HepG2 (cell line): ENCODE measurements around the gene EEF1A1. TPM values are rescaled to one million over a fixed set of nuclear protein-coding genes. Genes with fewer than 3 reads are reported as not detected.

Source experiments
- ATF2 ChIP-seq: sonication (generic); formaldehyde crosslinking; IDR thresholded peaks from 2 replicates; pipeline ENCODE4 v1.4.0; 2020; ENCODE audit warnings: missing genetic modification reagents
- ATM ChIP-seq: fragments of 450-650 bp; IDR thresholded peaks from 2 replicates; pipeline ENCODE4 v1.7.1; 2017; ENCODE audit warnings: mild to moderate bottlenecking, borderline replicate concordance
- FOXO4 ChIP-seq: sonication (generic); formaldehyde crosslinking; conservative IDR thresholded peaks from 2 replicates; pipeline ENCODE4 v1.8.1; 2023; ENCODE audit warnings: missing genetic modification reagents
- HNF4A ChIP-seq: sonication (generic); formaldehyde crosslinking; IDR thresholded peaks from 2 replicates; pipeline ENCODE4 v1.4.0; 2020; ENCODE audit warnings: missing genetic modification reagents
- MAF1 ChIP-seq: sonication (generic); formaldehyde crosslinking; IDR thresholded peaks from 2 replicates; pipeline ENCODE4 v1.5.0; 2020; ENCODE audit warnings: missing genetic modification reagents, borderline replicate concordance
- SNAPC4 ChIP-seq: sonication (generic); formaldehyde crosslinking; IDR thresholded peaks from 2 replicates; pipeline ENCODE4 v1.4.0; 2020; ENCODE audit warnings: mild to moderate bottlenecking, missing genetic modification reagents
- SRF ChIP-seq: IDR thresholded peaks from 2 replicates; pipeline ENCODE4 v1.6.1; 2011; ENCODE audit warnings: mild to moderate bottlenecking, low read depth, low read length, moderate library complexity
- THYN1 ChIP-seq: sonication (generic); formaldehyde crosslinking; IDR thresholded peaks from 2 replicates; pipeline ENCODE4 v1.8.1; 2023; ENCODE audit warnings: low read depth, mild to moderate bottlenecking, moderate library complexity, missing genetic modification reagents, borderline replicate concordance
- ZFP62 ChIP-seq: sonication (generic); formaldehyde crosslinking; IDR thresholded peaks from 2 replicates; pipeline ENCODE4 v1.4.0; 2020; ENCODE audit warnings: missing genetic modification reagents
- ZMYM3 ChIP-seq: sonication (generic); formaldehyde crosslinking; IDR thresholded peaks from 2 replicates; pipeline ENCODE4 v1.5.1; 2020; ENCODE audit warnings: mild to moderate bottlenecking, missing genetic modification reagents
- ZNF235 ChIP-seq: sonication (generic); formaldehyde crosslinking; IDR thresholded peaks from 2 replicates; pipeline ENCODE4 v1.8.1; 2023; ENCODE audit warnings: mild to moderate bottlenecking, missing genetic modification reagents, borderline replicate concordance
- ZNF670 ChIP-seq: sonication (generic); formaldehyde crosslinking; IDR thresholded peaks from 2 replicates; pipeline ENCODE4 v1.8.0; 2022; ENCODE audit warnings: mild to moderate bottlenecking, missing genetic modification reagents, borderline replicate concordance
- polyA plus RNA-seq, 8 experiments: library from polyadenylated mRNA; depleted of rRNA in 3 of 8; stranded (reverse) in 7 of 8; unstranded in 1 of 8; fragments of >200 nt; fragmentation: Illumina TruSeq in 4 of 8; extraction: Trizol in 4 of 8; gene quantifications; 2 replicates each; pipeline versions ENCODE4 v1.2.1 to v1.2.3, GENCODE V29; 2011 to 2016; ENCODE audit warnings: low read depth in 4 of 8, missing spikeins in 1 of 8, mixed read lengths in 1 of 8; ENCODE audit not compliant: insufficient read depth in 1 of 8
- total RNA-seq, 5 experiments: library from RNA; depleted of rRNA; stranded (reverse); fragments of >200 nt; fragmentation: Illumina TruSeq; extraction: Trizol; gene quantifications; 2 replicates each; pipeline ENCODE4 v1.2.3, GENCODE V29; 2016; ENCODE audit warnings: low read depth in 1 of 5
- TF ChIP-seq, protein P1 (sequence below): IDR thresholded peaks from 2 replicates; pipeline ENCODE4 v1.6.1; 2016; ENCODE audit warnings: missing biosample characterization, missing genetic modification reagents, low read depth
- TF ChIP-seq, protein P2 (sequence below): IDR thresholded peaks from 2 replicates; pipeline ENCODE4 v1.6.1; 2012; ENCODE audit warnings: low read depth, low read length, improper control_type of control experiment
- TF ChIP-seq, protein P3 (sequence below): sonication (generic); formaldehyde crosslinking; conservative IDR thresholded peaks from 2 replicates; pipeline ENCODE4 v1.8.0; 2022; ENCODE audit warnings: low read depth, missing genetic modification reagents

EEF1A1 gene
- total and polyA plus RNA-seq, 2 of the 13 experiments (the other 11 are each of a cell fraction or from before 2014, with no cell fraction given): 13,726 to 17,172 TPM

- 0 out of 2 replicates have a peak, but pooled peaks have one; percentile 60 for TF ChIP-seq SNAPC4 (CRISPR knock-in tag)
- TF ChIP-seq ZNF235 (CRISPR knock-in tag): no peak
- TF ChIP-seq, protein P1, sequence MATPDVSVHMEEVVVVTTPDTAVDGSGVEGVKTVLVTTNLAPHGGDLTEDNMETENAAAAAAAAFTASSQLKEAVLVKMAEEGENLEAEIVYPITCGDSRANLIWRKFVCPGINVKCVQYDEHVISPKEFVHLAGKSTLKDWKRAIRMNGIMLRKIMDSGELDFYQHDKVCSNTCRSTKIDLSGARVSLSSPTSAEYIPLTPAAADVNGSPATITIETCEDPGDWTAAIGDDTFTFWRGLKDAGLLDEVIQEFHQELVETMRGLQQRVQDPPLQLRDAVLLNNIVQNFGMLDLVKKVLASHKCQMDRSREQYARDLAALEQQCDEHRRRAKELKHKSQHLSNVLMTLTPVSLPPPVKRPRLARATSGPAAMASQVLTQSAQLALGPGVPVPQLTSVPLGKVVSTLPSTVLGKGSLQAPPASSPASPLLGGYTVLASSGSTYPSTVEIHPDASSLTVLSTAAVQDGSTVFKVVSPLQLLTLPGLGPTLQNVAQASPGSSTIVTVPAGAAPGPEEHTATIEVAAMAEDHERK (CRISPR knock-in tag): no peak
- peak; percentile 70; the same call in 1 of the 2 replicates for TF ChIP-seq ATF2 (CRISPR knock-in tag)
- TF ChIP-seq SRF: no peak
- TF ChIP-seq, protein P2, sequence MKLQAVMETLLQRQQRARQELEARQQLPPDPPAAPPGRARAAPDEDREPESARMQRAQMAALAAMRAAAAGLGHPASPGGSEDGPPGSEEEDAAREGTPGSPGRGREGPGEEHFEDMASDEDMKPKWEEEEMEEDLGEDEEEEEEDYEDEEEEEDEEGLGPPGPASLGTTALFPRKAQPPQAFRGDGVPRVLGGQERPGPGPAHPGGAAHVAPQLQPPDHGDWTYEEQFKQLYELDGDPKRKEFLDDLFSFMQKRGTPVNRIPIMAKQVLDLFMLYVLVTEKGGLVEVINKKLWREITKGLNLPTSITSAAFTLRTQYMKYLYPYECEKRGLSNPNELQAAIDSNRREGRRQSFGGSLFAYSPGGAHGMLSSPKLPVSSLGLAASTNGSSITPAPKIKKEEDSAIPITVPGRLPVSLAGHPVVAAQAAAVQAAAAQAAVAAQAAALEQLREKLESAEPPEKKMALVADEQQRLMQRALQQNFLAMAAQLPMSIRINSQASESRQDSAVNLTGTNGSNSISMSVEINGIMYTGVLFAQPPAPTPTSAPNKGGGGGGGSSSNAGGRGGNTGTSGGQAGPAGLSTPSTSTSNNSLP: no peak
- TF ChIP-seq ZNF670 (CRISPR knock-in tag): no peak
- no peak for TF ChIP-seq THYN1 (CRISPR knock-in tag)
- TF ChIP-seq HNF4A (CRISPR knock-in tag): peak; percentile 60; the same call in 1 of the 2 replicates
- peak; percentile 73; the same call in 1 of the 2 replicates for TF ChIP-seq MAF1 (CRISPR knock-in tag)
- TF ChIP-seq ZFP62 (CRISPR knock-in tag): peak; percentile 27; the same call in 1 of the 2 replicates
- TF ChIP-seq ATM: no peak
- no peak for TF ChIP-seq FOXO4 (CRISPR knock-in tag)
- TF ChIP-seq, protein P3, sequence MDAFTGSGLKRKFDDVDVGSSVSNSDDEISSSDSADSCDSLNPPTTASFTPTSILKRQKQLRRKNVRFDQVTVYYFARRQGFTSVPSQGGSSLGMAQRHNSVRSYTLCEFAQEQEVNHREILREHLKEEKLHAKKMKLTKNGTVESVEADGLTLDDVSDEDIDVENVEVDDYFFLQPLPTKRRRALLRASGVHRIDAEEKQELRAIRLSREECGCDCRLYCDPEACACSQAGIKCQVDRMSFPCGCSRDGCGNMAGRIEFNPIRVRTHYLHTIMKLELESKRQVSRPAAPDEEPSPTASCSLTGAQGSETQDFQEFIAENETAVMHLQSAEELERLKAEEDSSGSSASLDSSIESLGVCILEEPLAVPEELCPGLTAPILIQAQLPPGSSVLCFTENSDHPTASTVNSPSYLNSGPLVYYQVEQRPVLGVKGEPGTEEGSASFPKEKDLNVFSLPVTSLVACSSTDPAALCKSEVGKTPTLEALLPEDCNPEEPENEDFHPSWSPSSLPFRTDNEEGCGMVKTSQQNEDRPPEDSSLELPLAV (CRISPR knock-in tag): no peak
- TF ChIP-seq ZMYM3: peak; percentile 10; the same call in 1 of the 2 replicates
These were observed 2.7 kb upstream of the EEF1A1 start (continued) for GRCh38 chr6:73523434-73524123.
